Activated T-helper 9 cell treated with anti-CD3 and anti-CD28 coated beads, Interleukin-2, amount 50 U/mL, for 16 hours (primary cell): ENCODE data around the gene RPS26.

Experiments
- DNase-seq: peaks from one replicate; pipeline ENCODE4 v3.0.0-alpha.2; 2020; ENCODE audit warnings: low read depth

RPS26 gene

DNA sequence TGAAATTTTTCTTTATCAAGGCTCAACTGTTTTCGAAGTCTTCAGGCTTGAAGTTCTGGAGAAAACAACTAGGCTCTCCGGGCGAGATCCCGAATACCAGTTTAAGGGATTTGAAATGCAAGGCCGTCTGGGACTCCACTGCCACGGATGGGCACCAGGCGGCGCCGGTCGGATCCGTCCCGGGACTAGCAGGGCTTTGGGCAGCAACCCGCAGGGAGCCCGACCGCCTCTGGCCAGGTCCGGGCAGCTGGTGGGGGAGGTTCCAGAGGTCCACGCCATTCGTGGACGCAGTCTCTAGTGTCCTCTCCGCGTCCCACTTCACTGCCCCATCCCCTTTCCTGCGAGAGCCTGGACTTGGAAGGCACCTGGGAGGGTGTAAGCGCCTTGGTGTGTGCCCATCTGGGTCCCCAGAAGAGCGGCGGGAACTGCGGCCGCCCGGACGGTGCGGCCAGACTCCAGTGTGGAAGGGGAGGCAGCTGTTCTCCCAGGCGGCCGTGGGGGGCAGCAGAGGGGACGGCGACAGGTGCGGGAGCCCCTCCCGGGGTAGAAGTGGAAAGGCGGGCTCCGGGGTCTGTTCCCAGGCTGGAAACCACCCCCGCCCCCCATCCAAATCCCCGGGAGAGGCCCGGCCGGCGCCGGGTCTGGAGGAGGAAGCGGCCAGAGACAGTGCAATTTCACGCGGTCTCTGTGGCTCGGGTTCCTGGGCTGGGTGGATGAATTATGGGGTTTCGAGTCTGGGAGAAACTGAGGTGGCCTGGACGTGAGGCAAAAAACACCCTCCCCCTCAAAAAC lies 37.4 kb downstream of the RPS26 start:
- DNase-seq, result peak; percentile 37

GRCh38 chr12:56079723-56080555 lies 38.2 kb downstream of the RPS26 start, which contains the start of gene ERBB3:
Gene ERBB3, plus strand, starts transcription at chr12:56080165. Its CDS starts 136 bp downstream, at chr12:56080301.
- peak; percentile 67 for DNase-seq

- DNase-seq, result no peak
Measured at GRCh38 chr12:56080556-56081138, 38.9 kb downstream of the RPS26 start.

DNA sequence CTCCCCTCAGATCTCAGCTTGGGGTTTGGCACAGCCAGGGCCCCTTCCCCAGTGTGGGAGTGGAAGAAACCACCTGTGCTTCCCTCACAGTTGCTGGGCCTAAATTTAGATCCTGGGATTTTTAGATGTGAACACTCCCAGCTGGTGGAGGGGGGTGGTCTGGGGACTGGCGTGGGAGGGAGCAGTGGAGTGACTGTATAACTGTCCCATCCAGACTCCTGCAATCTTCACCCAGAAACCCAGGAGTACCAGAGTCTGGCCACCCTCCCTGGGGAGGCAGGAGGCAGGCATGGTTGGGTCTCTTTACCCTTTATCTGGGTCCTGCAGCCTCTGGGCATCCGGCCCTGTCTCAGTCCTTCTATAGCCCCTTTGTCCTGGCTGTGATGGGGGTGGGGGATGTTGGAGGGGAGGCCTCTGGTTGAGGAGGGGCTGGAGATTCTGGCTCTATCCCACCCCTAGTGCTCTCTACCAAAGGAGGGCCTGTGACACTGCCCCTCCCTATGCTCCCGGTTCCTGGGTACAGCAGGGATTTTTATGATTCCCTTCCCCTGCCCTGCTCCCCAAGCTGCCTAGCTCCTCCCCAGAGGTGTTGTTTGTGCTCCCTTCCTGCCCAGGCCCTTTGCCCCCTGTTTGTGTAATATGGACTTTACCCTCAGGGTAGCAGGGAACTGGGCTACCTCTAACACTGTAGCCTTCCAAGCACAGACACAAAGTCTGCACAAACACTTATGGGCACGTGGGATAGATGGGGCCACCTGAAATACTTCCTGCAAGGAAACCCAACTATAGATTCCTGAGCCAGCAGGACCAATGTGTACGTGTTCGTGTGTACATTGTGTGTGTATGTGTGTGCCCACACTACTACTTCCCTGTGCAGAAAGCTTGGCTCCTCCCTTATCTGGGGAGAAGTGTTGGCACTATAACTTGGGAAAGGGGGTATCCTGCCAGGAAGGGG lies 40.0 kb downstream of the RPS26 start:
- DNase-seq, result no peak

DNA sequence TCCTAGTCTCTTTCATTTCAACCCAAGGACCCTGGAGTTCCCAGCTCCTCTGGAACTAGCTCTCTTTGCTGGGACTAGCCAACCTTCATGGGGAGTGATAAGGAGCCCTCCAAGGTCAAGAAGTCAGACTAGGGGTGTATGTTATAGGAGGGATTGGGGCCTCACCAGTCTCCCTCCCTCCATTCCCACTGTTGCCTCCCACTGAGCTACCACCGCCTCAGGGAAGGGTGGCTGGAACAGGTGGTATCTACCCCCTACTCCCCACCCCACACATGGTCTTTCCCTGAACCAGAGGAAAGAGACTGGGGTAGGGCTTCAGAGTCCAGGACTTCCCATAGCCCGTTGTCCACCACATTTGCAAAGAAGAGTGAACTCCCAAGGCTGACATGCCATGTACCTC lies 40.7 kb downstream of the RPS26 start:
- no peak for DNase-seq

- DNase-seq, result no peak
Measured at GRCh38 chr12:56082967-56083366, 41.2 kb downstream of the RPS26 start.

- no peak for DNase-seq
Measured at GRCh38 chr12:56084958-56085543, 43.3 kb downstream of the RPS26 start.

- no peak for DNase-seq
Measured at GRCh38 chr12:56086096-56086495, 44.4 kb downstream of the RPS26 start.

DNA sequence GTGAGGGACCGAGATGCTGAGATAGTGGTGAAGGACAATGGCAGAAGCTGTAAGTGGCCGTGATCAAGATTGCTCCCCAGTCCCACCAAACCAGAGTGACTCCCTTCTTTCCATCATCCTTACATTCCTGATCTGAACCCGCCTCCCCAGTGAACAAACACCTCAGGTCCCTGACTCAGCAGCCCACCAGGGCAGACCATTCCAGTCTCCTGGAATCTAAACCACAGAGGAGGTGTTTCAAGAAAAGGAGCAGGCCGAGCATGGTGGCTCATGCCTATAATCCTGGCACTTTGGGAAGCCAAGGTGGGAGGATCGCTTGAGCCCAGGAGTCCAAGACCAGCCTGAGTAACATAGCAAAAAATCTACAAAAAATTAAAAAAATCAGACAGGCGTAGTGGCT lies 44.9 kb downstream of the RPS26 start:
- DNase-seq, result no peak

- DNase-seq, result no peak
Measured at GRCh38 chr12:56087220-56087619, 45.5 kb downstream of the RPS26 start.
